K562 treated with DMSO at 1 percent for 4 hours (cell line): ENCODE measurements around the gene CTAG1A. TPM values are rescaled to one million over a fixed set of nuclear protein-coding genes. Genes with fewer than 3 reads are reported as not detected.

Source experiments
- total RNA-seq: library from RNA; unstranded; fragments of 300-600 nt; gene quantifications from 2 replicates; pipeline ENCODE4 v1.2.3, GENCODE V29; 2022; ENCODE audit not compliant: insufficient read depth

The CTAG1A gene
- total RNA-seq = not detected in 2 replicates

DNA sequence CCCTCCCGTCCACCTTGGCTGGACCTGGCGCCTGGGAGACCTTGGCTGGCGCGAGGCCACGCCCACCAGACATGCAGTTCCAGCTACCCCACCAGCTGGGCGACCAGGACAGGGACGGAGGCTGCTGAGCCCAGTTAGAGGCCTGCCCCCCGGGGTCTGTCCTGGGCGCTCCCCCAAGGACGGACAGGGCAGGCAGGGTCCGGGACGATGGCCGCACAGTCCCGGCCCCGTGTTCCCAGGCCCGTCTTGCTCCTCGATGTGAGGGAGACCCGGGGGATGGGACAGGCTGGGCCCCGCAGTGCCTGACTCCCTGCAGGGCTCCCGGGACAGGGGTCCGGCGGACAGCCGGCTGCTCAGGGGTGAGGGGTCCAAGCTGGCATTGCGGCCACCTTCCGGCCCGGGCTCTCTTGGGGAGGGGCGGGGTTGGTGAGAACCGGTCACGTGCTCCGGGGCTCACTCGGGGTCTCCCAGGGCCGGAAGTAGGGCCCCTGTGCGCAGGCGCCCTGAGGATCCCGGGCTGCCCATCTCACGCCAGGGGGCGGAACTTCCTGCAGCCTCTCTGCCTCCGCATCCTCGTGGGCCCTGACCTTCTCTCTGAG, at the start of gene CTAG1A:
TSS of gene CTAG1A (plus strand) at position 549 of the 599 bp plus-strand sequence. CDS start 74 bp downstream, outside the sequence.

DNA sequence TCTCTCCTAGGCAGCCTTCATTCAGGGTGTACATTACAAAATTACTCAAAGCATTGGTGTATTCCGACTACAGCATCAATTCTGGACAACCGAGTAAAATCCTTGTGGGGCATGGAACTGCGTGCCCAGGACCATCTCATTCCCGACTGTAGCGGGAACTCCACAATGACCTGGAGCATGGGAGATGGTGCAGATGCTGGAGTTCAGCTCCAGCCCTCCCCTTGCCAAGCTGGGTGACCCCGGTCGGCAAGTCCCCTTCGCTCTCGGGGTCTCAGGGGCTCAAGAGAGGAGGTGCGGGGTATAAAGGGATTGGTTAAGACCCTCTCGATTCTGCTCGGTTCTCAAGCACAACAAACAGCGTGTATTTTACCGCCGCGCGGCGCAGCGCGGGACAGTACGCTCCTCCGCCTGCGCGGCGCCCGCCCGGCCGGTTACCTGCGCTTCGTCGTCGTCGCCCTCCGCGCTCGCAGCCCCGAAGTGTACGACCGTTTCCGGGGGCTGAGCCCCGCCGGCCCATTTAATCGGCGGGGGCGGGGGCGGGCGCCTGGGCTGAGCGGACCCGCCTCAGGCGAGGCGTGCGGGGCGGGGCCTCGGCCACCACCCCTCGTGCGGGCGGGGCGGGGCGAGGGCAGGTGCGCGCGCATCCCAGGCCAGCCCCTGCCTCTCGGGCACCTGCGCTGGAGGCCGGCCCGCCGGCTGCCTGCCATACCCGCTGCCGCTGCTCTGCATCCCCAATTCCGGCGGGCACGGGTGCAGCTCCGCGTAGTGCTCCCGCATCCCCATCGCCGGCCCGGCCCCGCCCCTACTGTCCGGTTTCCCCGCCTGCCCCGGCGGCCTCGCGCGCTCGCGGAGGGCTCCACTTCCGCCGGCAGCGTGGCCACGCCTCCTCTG, 38.3 kb upstream of the CTAG1A start, which contains the start of gene G6PD:
TSS of gene G6PD (minus strand) at position 493 of the 891 bp plus-strand sequence. CDS start 691 bp downstream, outside the sequence.

DNA sequence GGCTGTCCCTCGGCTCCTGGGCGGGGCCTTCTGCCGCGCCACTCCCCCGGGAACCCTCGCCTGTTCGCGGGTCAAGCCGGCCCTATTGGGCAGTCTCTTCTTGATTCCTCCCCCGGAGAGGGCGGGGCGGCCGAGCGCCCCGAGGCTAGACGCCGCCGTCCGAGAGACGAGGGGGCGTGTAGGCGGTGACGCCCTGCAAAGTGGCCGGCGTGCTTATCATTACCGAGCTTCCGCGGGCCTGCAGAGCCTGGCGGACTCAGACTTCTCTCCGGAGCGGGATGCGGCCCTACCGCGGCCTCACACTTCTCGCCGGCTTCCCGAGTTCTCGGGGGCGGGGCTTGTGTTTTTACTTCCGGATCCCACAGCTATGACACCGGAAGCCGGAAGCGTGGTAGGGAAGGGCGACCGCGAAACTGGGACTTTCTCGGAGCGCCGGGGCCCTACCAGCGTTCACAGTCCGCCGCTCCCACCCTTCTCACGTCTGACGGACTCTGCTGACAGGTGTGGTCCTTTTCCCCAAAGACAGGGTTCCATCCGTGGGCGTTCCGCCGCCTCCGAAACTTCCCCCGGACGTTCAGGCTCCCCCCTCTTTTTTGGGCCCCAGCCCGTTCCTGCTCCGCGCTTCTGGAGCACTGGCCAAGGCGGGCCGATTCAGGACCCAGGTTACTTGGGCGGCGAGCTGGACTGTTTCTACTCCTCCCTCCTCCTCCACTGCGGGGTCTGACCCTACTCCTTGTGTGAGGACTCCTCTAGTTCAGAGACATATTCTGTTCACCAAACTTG, 37.5 kb upstream of the CTAG1A start, which contains the start of gene IKBKG:
TSS of gene IKBKG (plus strand) at position 376 of the 783 bp plus-strand sequence. CDS start 4,383 bp downstream, outside the sequence.

DNA sequence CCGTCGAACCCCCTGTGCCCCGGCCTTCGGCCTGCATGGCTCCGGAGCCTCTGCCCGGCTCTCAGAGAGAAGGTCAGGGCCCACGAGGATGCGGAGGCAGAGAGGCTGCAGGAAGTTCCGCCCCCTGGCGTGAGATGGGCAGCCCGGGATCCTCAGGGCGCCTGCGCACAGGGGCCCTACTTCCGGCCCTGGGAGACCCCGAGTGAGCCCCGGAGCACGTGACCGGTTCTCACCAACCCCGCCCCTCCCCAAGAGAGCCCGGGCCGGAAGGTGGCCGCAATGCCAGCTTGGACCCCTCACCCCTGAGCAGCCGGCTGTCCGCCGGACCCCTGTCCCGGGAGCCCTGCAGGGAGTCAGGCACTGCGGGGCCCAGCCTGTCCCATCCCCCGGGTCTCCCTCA, 34.2 kb downstream of the CTAG1A start, which contains the start of gene CTAG1B:
TSS of gene CTAG1B (minus strand) at position 101 of the 400 bp plus-strand sequence. CDS start at position 37, 64 bp downstream.

Other genes starting within 250 kb of the CTAG1A start
- gene FLNA, start 210.5 kb upstream of the CTAG1A start, total RNA-seq = 626 and 661 TPM in 2 replicates
- 102 and 119 TPM in 2 replicates for gene EMD, start 205.8 kb upstream of the CTAG1A start, total RNA-seq
- gene RPL10, start 186.8 kb upstream of the CTAG1A start, total RNA-seq = 14,280 and 14,407 TPM in 2 replicates
- gene DNASE1L1, start 175.9 kb upstream of the CTAG1A start, total RNA-seq = 18.1 and 21.6 TPM in 2 replicates
- gene TAFAZZIN, start 173.6 kb upstream of the CTAG1A start, total RNA-seq = 35.2 and 47.4 TPM in 2 replicates
- gene ATP6AP1, start 156.5 kb upstream of the CTAG1A start, total RNA-seq = 230 and 231 TPM in 2 replicates
- gene GDI1, start 148.0 kb upstream of the CTAG1A start, total RNA-seq = 99.3 and 105 TPM in 2 replicates
- 149 and 188 TPM in 2 replicates for gene FAM50A, start 141.0 kb upstream of the CTAG1A start, total RNA-seq
- gene PLXNA3, start 126.9 kb upstream of the CTAG1A start, total RNA-seq = 7.5 and 12.5 TPM in 2 replicates
- gene LAGE3, start 105.9 kb upstream of the CTAG1A start, total RNA-seq = 170 and 180 TPM in 2 replicates
- gene UBL4A, start 98.5 kb upstream of the CTAG1A start, total RNA-seq = 69.7 and 80.5 TPM in 2 replicates
- gene SLC10A3, start 94.5 kb upstream of the CTAG1A start, total RNA-seq = 47.8 and 56.8 TPM in 2 replicates
- 84.1 and 87.0 TPM in 2 replicates for gene FAM3A, start 68.9 kb upstream of the CTAG1A start, total RNA-seq
- gene G6PD, start 38.3 kb upstream of the CTAG1A start, total RNA-seq = 233 and 273 TPM in 2 replicates
- 38.5 and 40.3 TPM in 2 replicates for gene IKBKG, start 37.5 kb upstream of the CTAG1A start, total RNA-seq
- gene CTAG1B, start 34.1 kb downstream of the CTAG1A start, total RNA-seq = not detected in 2 replicates
- 30.2 and 37.9 TPM in 2 replicates for gene CTAG2, start 68.4 kb downstream of the CTAG1A start, total RNA-seq
- gene GAB3, start 165.9 kb downstream of the CTAG1A start, total RNA-seq = 7.2 and 12.8 TPM in 2 replicates
- gene DKC1, start 177.7 kb downstream of the CTAG1A start, total RNA-seq = 79.4 and 94.2 TPM in 2 replicates
- gene MPP1, start 220.4 kb downstream of the CTAG1A start, total RNA-seq = 312 and 360 TPM in 2 replicates
- not detected in 2 replicates for gene SMIM9, start 249.5 kb downstream of the CTAG1A start, total RNA-seq